ENCODE data around the gene PRR7.

PRR7 gene

GRCh38 chr5:177438468-177438867, 8.1 kb upstream of the PRR7 start:
- no peak for DNase-seq

GRCh38 chr5:177439518-177440053, 7.0 kb upstream of the PRR7 start:
- DNase-seq: no peak

- DNase-seq: no peak
Observed at GRCh38 chr5:177440211-177440989, 6.2 kb upstream of the PRR7 start.

- no peak for DNase-seq
Observed at GRCh38 chr5:177440990-177441780, 5.4 kb upstream of the PRR7 start.

GRCh38 chr5:177442066-177442826, 4.4 kb upstream of the PRR7 start:
- DNase-seq: no peak

- DNase-seq: no peak
Observed at GRCh38 chr5:177443144-177443983, 3.2 kb upstream of the PRR7 start.

GRCh38 chr5:177444106-177445051, 2.2 kb upstream of the PRR7 start:
- DNase-seq: no peak

GRCh38 chr5:177445052-177445916, 1.3 kb upstream of the PRR7 start:
- DNase-seq: no peak

GRCh38 chr5:177445917-177446199, 756 bp upstream of the PRR7 start:
- no peak for DNase-seq

GRCh38 chr5:177447066-177447610, 524 bp downstream of the PRR7 start:
- DNase-seq: no peak

GRCh38 chr5:177447611-177448243, 1.1 kb downstream of the PRR7 start:
- DNase-seq: peak; percentile 51

- no peak for DNase-seq
Observed at GRCh38 chr5:177448244-177448950, 1.8 kb downstream of the PRR7 start.

- no peak for DNase-seq
Observed at GRCh38 chr5:177449140-177450061, 2.8 kb downstream of the PRR7 start.

GRCh38 chr5:177450667-177451424, 4.2 kb downstream of the PRR7 start:
- no peak for DNase-seq

GRCh38 chr5:177452688-177453638, 6.3 kb downstream of the PRR7 start:
- DNase-seq: no peak
